Tibial nerve (tissue), 4 donors: ENCODE data around the gene ERCC8. TPM values are rescaled to one million over a fixed set of nuclear protein-coding genes. Genes with fewer than 3 reads are reported as not detected.

Source experiments
- DNase-seq, 2 donors: peaks; one replicate each; pipeline ENCODE4 v3.0.0-alpha.2; 2019; ENCODE audit warnings: low spot score in 2 of 2
- H3K27ac ChIP-seq, 4 donors: fragments of 200-600 bp; sonication (generic) in 3 of 4; one replicate each; pipeline ENCODE4 v1.5.1; 2017 to 2019; ENCODE audit warnings: mild to moderate bottlenecking in 1 of 4
- H3K27me3 ChIP-seq, 2 donors: fragments of 200-600 bp; sonication (generic) in 1 of 2; one replicate each; pipeline versions ENCODE4 v1.5.1 to v1.6.0; 2017 to 2019
- H3K36me3 ChIP-seq, 3 donors: fragments of 200-600 bp; sonication (generic); one replicate each; pipeline ENCODE4 v1.5.1; 2018 to 2019
- H3K4me1 ChIP-seq, 4 donors: fragments of 200-600 bp; sonication (generic) in 3 of 4; one replicate each; pipeline ENCODE4 v1.5.1; 2017 to 2019
- H3K4me3 ChIP-seq, 4 donors: fragments of 200-600 bp; sonication (generic) in 3 of 4; one replicate each; pipeline ENCODE4 v1.5.1; 2017 to 2019; ENCODE audit warnings: mild to moderate bottlenecking in 1 of 4, moderate library complexity in 1 of 4
- H3K9me3 ChIP-seq, 4 donors: fragments of 200-600 bp; sonication (generic) in 3 of 4; one replicate each; pipeline ENCODE4 v1.5.1; 2017 to 2019
- EP300 ChIP-seq, 2 donors: sonication (generic); formaldehyde crosslinking; IDR thresholded peaks; one replicate each; pipeline ENCODE4 v1.6.1; 2017; ENCODE audit warnings: antibody characterized with exemption in 2 of 2, mild to moderate bottlenecking in 1 of 2
- POLR2A ChIP-seq, 2 donors: fragments of 450-650 bp; IDR thresholded peaks; one replicate each; pipeline ENCODE4 v1.6.1; 2017; ENCODE audit warnings: antibody characterized with exemption in 2 of 2, mild to moderate bottlenecking in 2 of 2, moderate library complexity in 2 of 2
- WGBS, 2 donors: methylation state at CpG; one replicate each; pipeline ENCODE4 v1.1.5; 2018; 5-methylcytosine and 5-hydroxymethylcytosine counted together
- total RNA-seq, 4 donors: library from RNA; depleted of rRNA; stranded (reverse); fragments of >200 nt; gene quantifications; one replicate each; pipeline ENCODE4 v1.1.0, GENCODE V29; 2016
- TF ChIP-seq, protein P1 (sequence below), 5 experiments: fragments of 200-600 bp in 3 of 5; fragments of 450-650 bp in 2 of 5; sonication (generic) in 3 of 5; IDR thresholded peaks; one replicate each; pipeline ENCODE4 v1.5.1; 2016 to 2019; ENCODE audit warnings: antibody characterized with exemption in 5 of 5, mild to moderate bottlenecking in 3 of 5, moderate library complexity in 2 of 5

The ERCC8 gene
- total RNA-seq, 4 donors from 2014 or later: 10.5 to 17.5 (median 15.8) TPM

DNA sequence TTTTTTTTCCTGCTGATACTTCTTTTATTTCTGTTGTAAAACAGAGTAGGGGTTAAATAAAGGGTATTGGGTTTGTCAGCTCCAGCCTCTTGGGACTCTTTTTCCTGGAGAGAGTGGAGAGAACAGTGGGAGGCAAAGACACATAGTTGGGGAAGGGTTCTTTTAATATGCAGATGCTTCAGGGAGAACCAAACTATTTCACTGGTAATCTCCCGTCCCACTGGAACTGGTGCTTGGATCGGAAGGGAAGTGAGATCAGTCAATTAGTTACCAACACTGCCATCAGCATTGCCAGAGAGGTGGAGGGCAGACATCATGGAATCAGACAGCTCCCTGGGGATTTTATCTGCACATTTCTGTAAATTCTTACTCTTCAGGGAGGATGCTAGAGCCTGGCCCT lies 53.2 kb downstream of the ERCC8 start:
- Histone ChIP-seq H3K9me3 (no peaks in the 10 kb centered on the region), H3K4me1 (no peaks in the 10 kb centered on the region), H3K27me3 (no peaks in the 10 kb centered on the region), H3K27ac (no peak overlapping the region), H3K36me3 (peaks cover 0 to 66% (median 0%) of the 10 kb centered on the region in 3 donors), H3K4me3 (no peak overlapping the region)
- no peak for DNase-seq
- WGBS, 2 donors: 80 to 81% methylated on average over 2 of the region's 2 CpGs
- TF ChIP-seq POLR2A (IDR thresholded peaks at IDR 0.05) (no peak), EP300 (IDR thresholded peaks at IDR 0.05) (no peak)
- TF ChIP-seq, protein P1, sequence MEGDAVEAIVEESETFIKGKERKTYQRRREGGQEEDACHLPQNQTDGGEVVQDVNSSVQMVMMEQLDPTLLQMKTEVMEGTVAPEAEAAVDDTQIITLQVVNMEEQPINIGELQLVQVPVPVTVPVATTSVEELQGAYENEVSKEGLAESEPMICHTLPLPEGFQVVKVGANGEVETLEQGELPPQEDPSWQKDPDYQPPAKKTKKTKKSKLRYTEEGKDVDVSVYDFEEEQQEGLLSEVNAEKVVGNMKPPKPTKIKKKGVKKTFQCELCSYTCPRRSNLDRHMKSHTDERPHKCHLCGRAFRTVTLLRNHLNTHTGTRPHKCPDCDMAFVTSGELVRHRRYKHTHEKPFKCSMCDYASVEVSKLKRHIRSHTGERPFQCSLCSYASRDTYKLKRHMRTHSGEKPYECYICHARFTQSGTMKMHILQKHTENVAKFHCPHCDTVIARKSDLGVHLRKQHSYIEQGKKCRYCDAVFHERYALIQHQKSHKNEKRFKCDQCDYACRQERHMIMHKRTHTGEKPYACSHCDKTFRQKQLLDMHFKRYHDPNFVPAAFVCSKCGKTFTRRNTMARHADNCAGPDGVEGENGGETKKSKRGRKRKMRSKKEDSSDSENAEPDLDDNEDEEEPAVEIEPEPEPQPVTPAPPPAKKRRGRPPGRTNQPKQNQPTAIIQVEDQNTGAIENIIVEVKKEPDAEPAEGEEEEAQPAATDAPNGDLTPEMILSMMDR (IDR thresholded peaks at IDR 0.05): no peak

DNA sequence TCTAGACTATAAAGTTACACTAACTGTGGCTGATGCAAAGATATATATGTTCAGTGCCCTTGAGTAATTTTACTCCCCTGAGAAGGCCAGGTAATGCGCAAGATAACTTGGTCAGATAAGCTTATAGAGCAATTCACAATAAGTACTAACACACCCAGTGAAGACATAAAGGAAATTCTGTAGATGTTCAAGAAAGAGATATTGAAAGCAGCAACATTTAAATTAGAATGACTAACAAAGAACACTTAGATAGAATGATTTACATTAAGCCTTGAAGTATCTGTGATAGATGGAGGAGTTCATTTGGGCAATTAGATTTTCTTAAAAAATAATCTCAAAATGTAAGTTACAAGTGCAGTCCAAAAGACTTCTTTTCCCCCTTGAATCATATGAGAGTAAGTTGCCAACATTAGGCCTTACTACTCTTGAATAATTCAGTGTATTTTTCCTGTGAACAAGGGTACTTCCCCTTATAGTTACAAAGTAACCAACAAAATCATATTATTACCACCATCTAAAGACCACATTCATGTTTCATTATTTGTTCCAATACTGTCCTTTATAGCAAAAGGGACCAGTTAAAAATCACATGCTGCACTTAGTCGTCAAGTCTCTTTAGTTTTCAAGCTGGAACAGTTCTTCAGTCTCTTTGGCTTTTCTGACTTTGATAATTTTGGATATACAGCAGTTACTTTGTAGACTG lies 56.4 kb downstream of the ERCC8 start:
- no peak for DNase-seq
- Histone ChIP-seq H3K9me3 (no peaks in the 10 kb centered on the region), H3K27ac (no peak overlapping the region), H3K4me3 (no peak overlapping the region), H3K4me1 (no peaks in the 10 kb centered on the region), H3K27me3 (no peaks in the 10 kb centered on the region), H3K36me3 (peaks cover 0 to 59% (median 0%) of the 10 kb centered on the region in 3 donors)
- TF ChIP-seq, protein P1 (IDR thresholded peaks at IDR 0.05): no peak
- no peak for TF ChIP-seq EP300 (IDR thresholded peaks at IDR 0.05)
- TF ChIP-seq POLR2A (IDR thresholded peaks at IDR 0.05): no peak
- 97 to 98% methylated on average over 2 of the region's 2 CpGs for WGBS, 2 donors

DNA sequence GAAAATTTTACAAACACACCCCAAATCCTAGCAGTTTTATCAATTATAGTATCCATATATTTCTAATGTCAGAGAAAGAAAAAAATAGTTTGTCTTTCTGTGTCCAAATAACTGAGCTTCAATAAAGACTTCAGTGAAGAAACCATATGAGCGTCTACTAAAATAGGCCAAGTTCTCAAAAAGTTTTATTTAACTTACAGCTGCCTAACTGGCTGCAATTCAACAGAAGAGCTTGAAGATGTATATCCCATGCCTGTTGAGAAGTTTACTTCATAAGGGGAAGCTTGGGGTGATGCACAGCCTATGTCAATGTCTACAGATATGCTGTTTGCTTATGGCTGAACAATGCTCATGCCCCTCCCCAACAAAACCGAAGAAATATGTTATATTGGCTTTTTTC lies 57.1 kb downstream of the ERCC8 start:
- WGBS, 2 donors: 92 to 93% methylated on average over 2 of the region's 2 CpGs
- Histone ChIP-seq H3K4me1 (no peaks in the 10 kb centered on the region), H3K36me3 (peaks cover 0 to 56% (median 0%) of the 10 kb centered on the region in 3 donors)

DNA sequence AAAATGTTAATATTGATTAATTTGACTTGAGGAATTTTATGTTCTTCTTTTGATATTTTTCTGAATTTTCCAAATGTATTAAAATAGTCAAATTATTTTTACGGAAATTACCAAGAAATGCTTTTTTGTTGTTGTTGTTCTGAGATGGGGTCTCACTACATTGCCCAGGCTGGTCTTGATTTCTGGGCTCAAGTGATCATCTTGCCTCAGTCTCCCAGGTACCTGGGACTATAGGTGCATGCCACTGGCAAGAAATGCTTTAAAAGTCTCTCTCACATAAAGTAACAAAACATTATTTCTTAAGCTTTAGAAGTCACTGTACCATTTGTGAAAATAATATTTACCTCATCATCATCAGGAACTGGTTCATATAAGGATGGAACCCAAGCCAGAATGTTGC lies 57.8 kb downstream of the ERCC8 start:
- no peaks in the 10 kb centered on the region for H3K4me1 ChIP-seq
- no peak for DNase-seq
- TF ChIP-seq POLR2A (IDR thresholded peaks at IDR 0.05) (no peak), EP300 (IDR thresholded peaks at IDR 0.05) (no peak)
- TF ChIP-seq, protein P1 (IDR thresholded peaks at IDR 0.05): no peak
- no peaks in the 10 kb centered on the region for H3K27me3 ChIP-seq
- H3K36me3 ChIP-seq: peaks cover 0 to 58% (median 0%) of the 10 kb centered on the region in 3 donors
- WGBS, 2 donors: 95 to 98% methylated on average over 1 of the region's 1 CpG
- no peak overlapping the region for H3K27ac ChIP-seq
- H3K4me3 ChIP-seq: no peak overlapping the region
- H3K9me3 ChIP-seq: no peaks in the 10 kb centered on the region

More for the DNA sequence above, 57.1 kb downstream of the ERCC8 start:
- Histone ChIP-seq H3K27me3 (no peaks in the 10 kb centered on the region), H3K27ac (no peak overlapping the region), H3K4me3 (no peak overlapping the region), H3K9me3 (no peaks in the 10 kb centered on the region)
- TF ChIP-seq, protein P1 (IDR thresholded peaks at IDR 0.05): no peak
- no peak for TF ChIP-seq POLR2A (IDR thresholded peaks at IDR 0.05)
- no peak for TF ChIP-seq EP300 (IDR thresholded peaks at IDR 0.05)
- DNase-seq: no peak

DNA sequence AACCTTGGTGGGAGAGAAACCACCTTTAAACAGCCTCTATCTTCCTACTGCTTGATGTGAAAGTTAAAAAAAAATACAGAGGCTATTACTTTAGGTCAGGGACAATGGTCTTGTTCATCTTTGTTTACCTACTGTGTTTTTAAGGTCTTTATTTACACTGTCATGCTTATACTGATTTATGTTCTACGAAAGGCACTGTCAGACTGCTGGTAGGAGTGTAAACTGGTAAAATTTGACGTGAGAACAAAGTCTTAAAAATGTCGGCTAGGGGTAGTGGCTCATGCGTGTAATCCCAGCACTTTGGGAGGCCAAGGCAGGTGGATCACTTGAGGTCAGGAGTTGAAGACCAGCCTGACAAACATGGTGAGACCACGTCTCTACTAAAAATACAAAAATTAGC lies 58.7 kb downstream of the ERCC8 start:
- H3K27me3 ChIP-seq: no peaks in the 10 kb centered on the region
- H3K4me1 ChIP-seq: no peaks in the 10 kb centered on the region
- 87 to 92% methylated on average over 5 of the region's 5 CpGs for WGBS, 2 donors
- no peak for DNase-seq
- TF ChIP-seq EP300 (IDR thresholded peaks at IDR 0.05) (no peak), POLR2A (IDR thresholded peaks at IDR 0.05) (no peak)
- TF ChIP-seq, protein P1 (IDR thresholded peaks at IDR 0.05): no peak
- no peak overlapping the region for H3K27ac ChIP-seq
- peaks cover 0 to 66% (median 0%) of the 10 kb centered on the region in 3 donors for H3K36me3 ChIP-seq
- H3K9me3 ChIP-seq: peaks cover 0 to 7% (median 0%) of the 10 kb centered on the region in 4 donors
- H3K4me3 ChIP-seq: no peak overlapping the region
